Effector memory CD4-positive, alpha-beta T cell (primary cell): Measurements from ENCODE around the gene ROBO1.

Source experiments
- DNase-seq, 3 donors: peaks; one replicate each; pipeline ENCODE4 v3.0.0-alpha.2; 2020
- H3K27ac ChIP-seq: 2 replicates; pipeline ENCODE4 v1.7.0; 2013; ENCODE audit warnings: mild to moderate bottlenecking, low read length, moderate library complexity; ENCODE audit not compliant: insufficient read depth, poor library complexity, severe bottlenecking
- H3K27me3 ChIP-seq: replicated peaks from 2 replicates; pipeline ENCODE4 v1.7.0; 2013; ENCODE audit warnings: mild to moderate bottlenecking, low read length; ENCODE audit not compliant: insufficient read depth, control insufficient read depth, poor library complexity, severe bottlenecking
- H3K36me3 ChIP-seq: 2 replicates; pipeline ENCODE4 v1.7.0; 2013; ENCODE audit warnings: mild to moderate bottlenecking, low read length, moderate library complexity; ENCODE audit not compliant: control insufficient read depth, insufficient read depth
- H3K4me1 ChIP-seq: 2 replicates; pipeline ENCODE4 v1.7.0; 2013; ENCODE audit warnings: low read length, mild to moderate bottlenecking; ENCODE audit not compliant: control insufficient read depth, insufficient read depth, poor library complexity, severe bottlenecking
- H3K4me3 ChIP-seq: 2 replicates; pipeline ENCODE4 v1.7.0; 2013; ENCODE audit warnings: low read length, low read depth, mild to moderate bottlenecking; ENCODE audit not compliant: insufficient read depth, poor library complexity, severe bottlenecking
- H3K9me3 ChIP-seq: 2 replicates; pipeline ENCODE4 v1.7.0; 2013; ENCODE audit warnings: mild to moderate bottlenecking, low read length, moderate library complexity; ENCODE audit not compliant: control insufficient read depth

The ROBO1 gene

DNA sequence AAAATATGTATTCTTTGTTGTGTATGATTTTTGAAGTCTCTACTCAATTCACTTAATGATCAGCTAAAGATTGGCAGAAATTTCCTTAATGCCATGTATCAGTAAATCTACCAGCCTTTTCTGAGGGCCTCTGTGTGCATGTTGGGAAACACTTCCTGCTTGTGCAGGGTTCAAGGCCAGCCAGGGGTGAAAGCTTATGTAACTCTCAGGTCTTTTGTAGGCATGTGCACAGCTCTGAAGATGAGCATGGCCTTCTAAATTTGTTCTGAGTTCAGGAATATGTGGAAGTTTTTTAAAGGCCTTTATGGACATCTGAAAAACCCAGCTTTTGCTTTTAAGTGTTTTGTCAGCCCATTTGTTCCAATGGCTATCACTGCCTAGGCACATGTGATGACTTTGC is 82.7 kb downstream of the ROBO1 start:
- Histone ChIP-seq H3K27ac (no peak overlapping the region), H3K36me3 (no peaks in the 10 kb centered on the region), H3K4me1 (no peaks in the 10 kb centered on the region), H3K4me3 (no peak overlapping the region), H3K27me3 (no peaks in the 10 kb centered on the region), H3K9me3 (no peaks in the 10 kb centered on the region)
- DNase-seq: no peak

DNA sequence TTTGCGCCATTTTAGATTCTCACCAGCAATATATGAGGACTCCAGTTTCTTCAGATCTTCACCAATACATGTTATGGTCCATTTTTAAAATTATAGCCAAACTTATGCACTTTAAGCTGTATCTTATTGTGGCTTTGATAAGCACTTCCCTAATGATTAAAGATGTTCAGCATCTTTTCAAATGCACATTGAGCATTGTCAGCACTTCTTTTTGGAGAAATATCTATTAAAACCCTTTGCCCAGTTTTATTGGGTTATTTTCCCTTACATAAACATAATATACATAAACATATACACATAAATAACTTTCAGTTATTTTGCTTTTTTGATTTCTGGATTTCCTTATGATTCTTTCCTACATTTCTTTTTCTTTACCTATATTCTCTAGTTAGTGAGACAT is 83.8 kb downstream of the ROBO1 start:
- Histone ChIP-seq H3K9me3 (no peaks in the 10 kb centered on the region), H3K27ac (no peak overlapping the region), H3K4me1 (no peaks in the 10 kb centered on the region), H3K4me3 (no peak overlapping the region), H3K27me3 (no peaks in the 10 kb centered on the region), H3K36me3 (no peaks in the 10 kb centered on the region)
- DNase-seq: no peak

DNA sequence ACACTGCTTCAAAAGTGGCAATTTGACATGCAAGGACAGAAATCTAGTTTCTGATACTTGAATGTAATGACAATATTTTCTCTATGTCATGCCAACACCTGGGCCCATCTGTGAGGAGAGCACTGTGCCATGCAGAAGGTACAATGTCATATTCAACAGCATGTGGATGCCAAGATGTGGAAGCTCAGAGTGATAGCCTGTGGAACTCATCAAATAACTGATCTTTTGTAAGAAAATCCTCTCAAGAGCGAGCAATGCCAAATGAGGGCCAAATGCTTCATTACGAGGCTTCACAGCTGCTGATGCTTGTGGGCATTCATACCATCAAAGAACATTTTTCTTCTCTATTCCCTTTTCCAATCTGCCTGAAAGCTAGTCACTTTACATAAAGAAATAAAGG is 95.1 kb downstream of the ROBO1 start:
- no peaks in the 10 kb centered on the region for H3K9me3 ChIP-seq
- H3K36me3 ChIP-seq: no peaks in the 10 kb centered on the region
- no peak overlapping the region for H3K27ac ChIP-seq
- DNase-seq: no peak
- H3K27me3 ChIP-seq: no peaks in the 10 kb centered on the region
- H3K4me1 ChIP-seq: no peaks in the 10 kb centered on the region
- H3K4me3 ChIP-seq: no peak overlapping the region

DNA sequence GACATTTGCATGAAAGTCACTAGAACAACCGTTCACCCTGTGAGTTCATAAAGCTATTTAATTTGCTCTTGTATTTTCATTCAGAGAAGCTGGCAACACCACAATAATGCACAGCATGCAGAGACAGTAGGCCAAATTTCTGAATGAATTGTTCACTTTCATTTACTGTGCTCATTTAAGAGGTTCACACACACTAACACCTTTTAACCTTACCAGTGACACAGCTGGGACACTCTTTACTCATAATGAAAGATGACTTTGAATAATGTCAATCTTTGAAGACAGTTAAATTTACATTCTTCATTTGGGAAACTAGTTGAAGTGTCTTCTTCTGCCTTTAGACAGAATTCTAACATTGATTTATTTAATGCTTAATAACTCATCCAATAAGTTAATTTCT is 95.7 kb downstream of the ROBO1 start:
- Histone ChIP-seq H3K27me3 (no peaks in the 10 kb centered on the region), H3K27ac (no peak overlapping the region), H3K4me1 (no peaks in the 10 kb centered on the region), H3K36me3 (no peaks in the 10 kb centered on the region), H3K9me3 (no peaks in the 10 kb centered on the region), H3K4me3 (no peak overlapping the region)
- DNase-seq: no peak

DNA sequence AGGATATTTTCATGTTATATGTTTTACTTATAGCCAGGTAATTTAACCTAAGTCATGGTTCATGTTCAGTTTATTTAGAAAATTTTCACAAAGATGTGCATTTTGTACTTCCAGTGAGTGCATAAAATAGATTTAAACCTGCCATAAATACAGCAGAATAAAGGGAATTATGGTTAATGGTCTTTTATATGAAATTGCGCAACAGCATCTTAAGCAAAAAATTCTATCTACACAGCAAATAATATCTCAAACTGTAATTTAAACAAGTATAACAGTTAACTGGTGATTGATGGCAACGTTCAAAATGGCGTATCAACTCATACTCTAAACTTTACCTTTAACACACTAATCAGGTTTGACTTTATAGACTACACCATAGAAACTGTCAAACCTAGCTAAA is 97.6 kb downstream of the ROBO1 start:
- DNase-seq: no peak
- H3K36me3 ChIP-seq: no peaks in the 10 kb centered on the region
- H3K4me3 ChIP-seq: no peak overlapping the region
- H3K4me1 ChIP-seq: no peaks in the 10 kb centered on the region
- H3K9me3 ChIP-seq: no peaks in the 10 kb centered on the region
- no peak overlapping the region for H3K27ac ChIP-seq
- no peaks in the 10 kb centered on the region for H3K27me3 ChIP-seq

DNA sequence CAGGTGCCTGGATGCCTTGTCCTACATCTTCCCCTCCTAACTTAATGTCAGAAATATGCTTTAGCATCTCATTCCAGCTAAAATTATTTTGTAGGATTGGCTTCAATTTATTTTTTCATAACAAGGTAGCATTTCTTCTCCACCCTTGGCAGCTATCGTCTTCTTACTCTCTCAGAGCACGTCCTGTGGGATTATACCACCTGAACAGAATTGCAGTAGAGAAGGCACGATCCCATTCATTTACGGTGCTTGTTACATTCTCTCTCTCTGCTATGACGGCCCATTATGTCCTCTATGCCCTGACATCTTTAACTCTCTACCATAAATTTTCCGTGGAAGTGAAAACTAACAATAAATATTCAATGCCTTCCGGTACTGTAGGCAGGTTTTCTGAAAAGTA is 103.3 kb downstream of the ROBO1 start:
- DNase-seq: no peak

DNA sequence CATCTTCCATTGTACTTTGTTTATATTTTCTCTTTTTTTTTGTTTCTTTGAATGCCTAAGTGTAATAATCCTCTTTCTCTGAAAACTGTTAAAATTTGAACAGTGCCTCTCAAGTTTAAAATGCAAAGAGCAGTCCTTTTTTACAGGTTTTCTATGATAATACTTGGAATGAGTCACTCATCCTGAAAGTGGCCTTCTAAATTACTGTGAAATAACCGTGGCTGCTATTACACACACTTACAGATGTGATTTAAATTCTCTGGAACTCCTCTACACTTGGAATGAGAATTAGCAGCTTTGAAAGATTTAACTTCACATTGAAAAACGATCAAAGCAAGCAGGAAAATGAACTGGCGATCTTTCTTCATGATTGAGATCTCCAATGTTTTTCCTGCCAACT is 105.9 kb downstream of the ROBO1 start:
- Histone ChIP-seq H3K36me3 (no peaks in the 10 kb centered on the region), H3K9me3 (no peaks in the 10 kb centered on the region), H3K4me1 (no peaks in the 10 kb centered on the region), H3K27me3 (no peaks in the 10 kb centered on the region), H3K4me3 (no peak overlapping the region), H3K27ac (no peak overlapping the region)
- no peak for DNase-seq

More for the DNA sequence above, 103.3 kb downstream of the ROBO1 start:
- no peak overlapping the region for H3K27ac ChIP-seq
- no peak overlapping the region for H3K4me3 ChIP-seq
- H3K27me3 ChIP-seq: no peaks in the 10 kb centered on the region
- H3K4me1 ChIP-seq: no peaks in the 10 kb centered on the region
- no peaks in the 10 kb centered on the region for H3K9me3 ChIP-seq
- H3K36me3 ChIP-seq: no peaks in the 10 kb centered on the region

DNA sequence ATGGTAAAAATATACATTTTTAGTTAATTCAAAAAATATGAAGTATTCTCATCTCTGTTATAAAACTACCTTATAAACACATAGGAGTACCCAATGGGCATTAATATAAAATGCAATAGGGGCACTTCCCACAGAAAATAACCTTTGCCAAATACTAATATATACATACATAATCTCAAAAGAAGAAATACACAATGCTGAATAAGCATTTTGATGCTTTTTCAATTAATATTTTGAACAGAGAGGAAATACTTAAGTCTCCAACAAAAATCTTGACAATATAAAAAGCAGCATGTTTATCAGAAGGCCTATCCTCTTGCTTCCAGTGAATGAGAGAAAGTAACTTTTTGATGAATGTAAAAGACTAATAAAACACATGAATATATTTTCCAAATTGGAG is 110.7 kb downstream of the ROBO1 start:
- DNase-seq: no peak
- no peaks in the 10 kb centered on the region for H3K9me3 ChIP-seq
- H3K4me1 ChIP-seq: no peaks in the 10 kb centered on the region
- no peaks in the 10 kb centered on the region for H3K36me3 ChIP-seq
- H3K27ac ChIP-seq: no peak overlapping the region
- no peak overlapping the region for H3K4me3 ChIP-seq
- H3K27me3 ChIP-seq: no peaks in the 10 kb centered on the region

DNA sequence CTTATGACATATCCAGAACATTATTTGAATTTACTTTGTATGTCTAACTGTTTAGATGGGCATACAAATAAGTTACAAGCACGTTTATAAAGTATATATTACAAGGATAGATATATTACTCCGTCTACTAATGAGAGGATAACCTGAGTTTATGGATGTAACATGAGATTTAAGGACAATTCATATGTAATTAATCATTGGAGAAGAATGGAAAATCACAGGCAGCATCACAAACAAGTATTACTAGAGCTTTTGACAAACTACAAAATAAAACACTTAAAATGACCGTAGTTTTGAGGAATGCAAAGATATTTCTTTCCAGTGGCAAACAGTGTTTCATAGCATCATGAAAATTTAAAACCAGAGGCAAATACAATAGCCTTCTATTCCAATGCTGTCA is 113.8 kb downstream of the ROBO1 start:
- Histone ChIP-seq H3K27me3 (no peaks in the 10 kb centered on the region), H3K36me3 (no peaks in the 10 kb centered on the region), H3K9me3 (no peaks in the 10 kb centered on the region), H3K4me1 (no peaks in the 10 kb centered on the region), H3K4me3 (no peak overlapping the region), H3K27ac (no peak overlapping the region)
- DNase-seq: no peak

DNA sequence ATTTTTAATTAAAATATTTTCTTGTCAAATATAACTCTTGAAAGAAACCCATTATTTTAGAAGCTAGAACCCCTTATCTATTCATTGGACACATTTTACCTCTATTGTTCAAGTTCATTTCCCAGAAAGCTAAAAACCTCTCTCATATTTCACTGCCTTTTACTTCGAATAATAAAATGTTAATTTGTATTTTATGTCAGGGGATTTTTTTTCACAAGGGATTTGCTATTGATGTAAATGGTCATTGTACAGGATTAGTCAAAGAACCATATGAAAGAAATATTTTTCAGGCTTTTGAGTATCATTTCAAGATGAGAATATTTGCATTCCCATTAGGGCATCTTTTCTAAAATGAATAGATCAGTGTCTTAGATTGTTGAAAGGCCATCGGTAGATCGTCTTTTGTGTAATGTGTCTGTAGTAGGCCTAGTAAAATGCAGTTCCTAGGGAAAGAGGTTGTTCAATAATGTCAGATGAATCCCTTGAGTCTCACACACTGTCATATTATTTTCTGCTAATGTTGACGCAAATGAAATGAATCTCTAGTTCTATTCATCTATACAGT is 114.5 kb downstream of the ROBO1 start:
- H3K36me3 ChIP-seq: no peaks in the 10 kb centered on the region

More for the DNA sequence above, 114.5 kb downstream of the ROBO1 start:
- Histone ChIP-seq H3K4me3 (no peak overlapping the region), H3K4me1 (no peaks in the 10 kb centered on the region), H3K27ac (no peak overlapping the region), H3K9me3 (no peaks in the 10 kb centered on the region), H3K27me3 (no peaks in the 10 kb centered on the region)
- no peak for DNase-seq
